ENCODE measurements around the gene TTC7B. TPM values are rescaled to one million over a fixed set of nuclear protein-coding genes. Genes with fewer than 3 reads are reported as not detected.

TTC7B gene
- total RNA-seq, 1 experiment from 2014 or later, result 9.6 TPM

DNA sequence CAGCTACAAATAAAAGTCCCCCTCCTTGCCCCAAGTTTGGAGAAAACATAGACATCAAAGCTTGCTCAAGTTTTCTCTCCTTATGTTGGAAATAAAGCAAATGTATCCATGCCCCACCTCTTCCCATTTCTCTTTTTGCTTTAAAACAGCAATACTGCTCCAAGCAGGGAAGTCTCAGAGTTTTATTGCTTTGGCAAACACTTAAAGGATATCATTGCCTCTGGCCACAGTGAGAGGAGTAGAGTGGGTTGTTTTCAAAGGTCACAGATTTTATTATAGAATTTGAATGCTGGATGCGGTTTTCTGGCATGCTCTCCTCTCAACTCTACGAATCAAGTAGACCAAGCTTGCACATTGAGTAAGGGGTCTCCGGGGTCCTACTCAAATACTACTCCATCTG, 149.7 kb downstream of the TTC7B start:
- no peak for DNase-seq
- Mint-ChIP-seq H3K27me3 (ENCODE audit: unreplicated experiment) (no peaks in the 10 kb centered on the region), H3K9me3 (ENCODE audit: low read depth, unreplicated experiment) (no peaks in the 10 kb centered on the region), H3K4me3 (ENCODE audit: low read depth, unreplicated experiment) (no peak overlapping the region), H3K4me1 (ENCODE audit: low read depth, unreplicated experiment) (no peaks in the 10 kb centered on the region), H3K36me3 (ENCODE audit: insufficient read depth, unreplicated experiment) (peaks cover 5% of the 10 kb centered on the region), H3K27ac (ENCODE audit: unreplicated experiment) (no peak overlapping the region)
- TF ChIP-seq, protein P1, sequence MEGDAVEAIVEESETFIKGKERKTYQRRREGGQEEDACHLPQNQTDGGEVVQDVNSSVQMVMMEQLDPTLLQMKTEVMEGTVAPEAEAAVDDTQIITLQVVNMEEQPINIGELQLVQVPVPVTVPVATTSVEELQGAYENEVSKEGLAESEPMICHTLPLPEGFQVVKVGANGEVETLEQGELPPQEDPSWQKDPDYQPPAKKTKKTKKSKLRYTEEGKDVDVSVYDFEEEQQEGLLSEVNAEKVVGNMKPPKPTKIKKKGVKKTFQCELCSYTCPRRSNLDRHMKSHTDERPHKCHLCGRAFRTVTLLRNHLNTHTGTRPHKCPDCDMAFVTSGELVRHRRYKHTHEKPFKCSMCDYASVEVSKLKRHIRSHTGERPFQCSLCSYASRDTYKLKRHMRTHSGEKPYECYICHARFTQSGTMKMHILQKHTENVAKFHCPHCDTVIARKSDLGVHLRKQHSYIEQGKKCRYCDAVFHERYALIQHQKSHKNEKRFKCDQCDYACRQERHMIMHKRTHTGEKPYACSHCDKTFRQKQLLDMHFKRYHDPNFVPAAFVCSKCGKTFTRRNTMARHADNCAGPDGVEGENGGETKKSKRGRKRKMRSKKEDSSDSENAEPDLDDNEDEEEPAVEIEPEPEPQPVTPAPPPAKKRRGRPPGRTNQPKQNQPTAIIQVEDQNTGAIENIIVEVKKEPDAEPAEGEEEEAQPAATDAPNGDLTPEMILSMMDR (IDR thresholded peaks at IDR 0.05; ENCODE audit: unreplicated experiment), result no peak
- CTCF ChIA-PET, result no interaction called here
- BruUV-seq (replicated peaks), result no TSS peak
- intact Hi-C loops (cut with micrococcal nuclease; ENCODE audit: unreplicated experiment), result no loop called here

DNA sequence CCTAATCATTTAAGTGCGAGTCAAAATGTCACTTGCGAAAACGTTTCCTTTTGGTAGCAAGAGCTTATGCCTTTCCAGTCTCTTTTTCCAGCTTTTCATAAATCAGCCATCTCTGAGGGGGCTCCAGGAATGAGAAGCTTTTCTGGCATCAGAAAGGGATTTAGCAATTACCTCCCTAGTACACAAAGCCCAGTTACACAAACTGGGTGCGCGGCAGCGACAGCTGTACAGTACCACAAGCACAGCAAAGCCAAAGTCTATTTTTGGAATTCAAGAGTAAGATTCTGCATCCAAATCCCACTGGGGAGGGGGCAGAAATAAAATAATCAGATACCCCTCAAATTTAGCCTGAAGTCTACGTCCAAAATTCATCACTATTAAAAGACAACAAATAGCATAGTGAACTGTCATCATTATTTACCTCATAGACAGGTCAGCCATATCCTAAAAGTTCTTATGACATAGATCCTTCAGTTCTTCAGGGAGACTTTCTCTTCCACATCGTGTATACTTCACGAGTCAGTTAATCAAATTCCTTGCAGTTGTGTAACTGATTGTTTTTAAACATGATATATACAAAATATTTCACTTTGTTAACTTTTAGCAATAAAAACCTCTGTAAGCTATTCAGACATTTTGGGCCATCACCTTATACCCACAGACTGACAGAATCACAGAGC, 150.8 kb downstream of the TTC7B start:
- no peaks in the 10 kb centered on the region for H3K9me3 Mint-ChIP-seq (ENCODE audit: low read depth, unreplicated experiment)

DNA sequence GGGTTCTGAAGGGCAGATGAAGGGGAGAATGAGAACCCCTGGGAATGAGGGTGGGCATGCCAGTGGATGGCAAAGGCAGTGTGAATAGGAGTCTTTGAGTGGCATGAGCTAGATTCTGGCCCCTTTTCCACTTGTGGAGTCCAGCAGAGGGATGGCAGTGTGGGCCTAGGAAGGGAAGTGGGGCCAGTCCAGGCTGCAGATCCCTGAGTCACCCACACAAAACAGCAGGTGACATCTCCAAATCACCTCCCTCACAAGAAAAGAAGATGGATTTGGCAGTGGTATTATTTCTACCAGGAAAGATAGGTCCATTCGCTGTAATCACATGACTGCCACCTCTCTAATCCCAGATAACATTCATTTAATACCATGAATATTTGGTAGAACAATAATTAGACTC, 151.3 kb downstream of the TTC7B start:
- H3K4me3 Mint-ChIP-seq (ENCODE audit: low read depth, unreplicated experiment), result no peak overlapping the region
- BruUV-seq (replicated peaks), result no TSS peak
- peaks cover 5% of the 10 kb centered on the region for H3K36me3 Mint-ChIP-seq (ENCODE audit: insufficient read depth, unreplicated experiment)
- no peak overlapping the region for H3K27ac Mint-ChIP-seq (ENCODE audit: unreplicated experiment)
- CTCF ChIA-PET, result no interaction called here
- intact Hi-C loops (cut with micrococcal nuclease; ENCODE audit: unreplicated experiment), result no loop called here
- no peaks in the 10 kb centered on the region for H3K27me3 Mint-ChIP-seq (ENCODE audit: unreplicated experiment)
- TF ChIP-seq, protein P1 (IDR thresholded peaks at IDR 0.05; ENCODE audit: unreplicated experiment), result no peak
- no peak for DNase-seq
- H3K4me1 Mint-ChIP-seq (ENCODE audit: low read depth, unreplicated experiment), result no peaks in the 10 kb centered on the region
- no peaks in the 10 kb centered on the region for H3K9me3 Mint-ChIP-seq (ENCODE audit: low read depth, unreplicated experiment)

More for the DNA sequence above, 150.8 kb downstream of the TTC7B start:
- intact Hi-C loops (cut with micrococcal nuclease; ENCODE audit: unreplicated experiment), result no loop called here
- H3K4me3 Mint-ChIP-seq (ENCODE audit: low read depth, unreplicated experiment), result no peak overlapping the region
- no peaks in the 10 kb centered on the region for H3K4me1 Mint-ChIP-seq (ENCODE audit: low read depth, unreplicated experiment)
- BruUV-seq (replicated peaks), result no TSS peak
- no peaks in the 10 kb centered on the region for H3K27me3 Mint-ChIP-seq (ENCODE audit: unreplicated experiment)
- peaks cover 5% of the 10 kb centered on the region for H3K36me3 Mint-ChIP-seq (ENCODE audit: insufficient read depth, unreplicated experiment)
- DNase-seq, result no peak
- no peak overlapping the region for H3K27ac Mint-ChIP-seq (ENCODE audit: unreplicated experiment)
- TF ChIP-seq, protein P1 (IDR thresholded peaks at IDR 0.05; ENCODE audit: unreplicated experiment), result no peak
- CTCF ChIA-PET, result no interaction called here

DNA sequence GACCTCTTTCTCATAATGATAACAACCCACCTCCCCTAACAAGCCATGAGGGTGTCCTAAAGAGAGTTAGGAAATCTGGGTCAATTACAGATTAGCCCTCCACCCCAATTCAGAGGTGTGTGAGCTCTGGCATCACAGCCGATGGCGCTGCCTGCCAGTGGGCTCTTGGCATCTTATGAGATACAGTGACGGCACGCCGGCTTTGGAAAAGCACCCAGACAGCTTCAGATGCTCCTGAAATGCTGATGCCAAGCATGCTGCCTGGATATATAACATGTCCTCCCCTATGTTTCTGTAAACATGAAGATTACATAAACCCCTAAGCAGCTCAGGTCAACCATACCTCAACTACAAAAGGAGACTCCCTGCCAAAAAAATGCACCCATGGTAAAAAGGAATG, 152.6 kb downstream of the TTC7B start:
- Mint-ChIP-seq H3K27me3 (ENCODE audit: unreplicated experiment) (no peaks in the 10 kb centered on the region), H3K4me1 (ENCODE audit: low read depth, unreplicated experiment) (no peaks in the 10 kb centered on the region), H3K27ac (ENCODE audit: unreplicated experiment) (no peak overlapping the region), H3K36me3 (ENCODE audit: insufficient read depth, unreplicated experiment) (peaks cover 5% of the 10 kb centered on the region), H3K4me3 (ENCODE audit: low read depth, unreplicated experiment) (no peak overlapping the region), H3K9me3 (ENCODE audit: low read depth, unreplicated experiment) (no peaks in the 10 kb centered on the region)
- TF ChIP-seq, protein P1 (IDR thresholded peaks at IDR 0.05; ENCODE audit: unreplicated experiment), result no peak
- CTCF ChIA-PET, result no interaction called here
- no peak for DNase-seq
- BruUV-seq (replicated peaks), result no TSS peak
- intact Hi-C loops (cut with micrococcal nuclease; ENCODE audit: unreplicated experiment), result no loop called here

All from Calu3 (cell line).